Stimulated activated CD4-positive, alpha-beta T cell treated with anti-CD3 and anti-CD28 coated beads, TNF-alpha, amount 100 ng/mL, for 4 hours (primary cell): ENCODE measurements around the gene FAM184B.

Source experiments
- DNase-seq, 3 experiments: peaks; one replicate each; pipeline ENCODE4 v3.0.0-alpha.2; 2020; ENCODE audit warnings: low read depth in 3 of 3

The FAM184B gene

DNA sequence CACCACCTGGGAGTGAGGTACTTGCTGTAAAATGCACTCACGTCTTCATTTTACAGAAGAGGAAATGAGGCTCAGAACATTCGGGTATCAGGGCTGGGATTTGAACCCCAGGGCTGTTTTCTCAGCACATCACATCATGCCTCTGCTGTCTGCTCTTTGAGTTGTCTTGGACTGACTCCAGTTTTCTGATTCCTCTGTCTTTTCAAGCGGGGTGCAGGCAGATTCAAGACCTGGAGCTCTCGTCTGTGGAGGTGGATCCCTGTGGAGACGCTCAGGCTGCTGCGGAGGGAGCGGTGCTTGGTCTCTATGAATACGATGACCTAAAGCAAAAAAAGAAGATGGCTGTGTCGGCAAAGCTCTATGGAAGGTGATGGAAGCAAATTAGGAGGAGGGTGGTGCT, 198.1 kb downstream of the FAM184B start:
- DNase-seq: no peak

GRCh38 chr4:17580969-17581368, 200.5 kb downstream of the FAM184B start:
- no peak for DNase-seq
